Spleen (tissue), 11 donors: Measurements from ENCODE around the gene DHRS7C. TPM values are rescaled to one million over a fixed set of nuclear protein-coding genes. Genes with fewer than 3 reads are reported as not detected.

ENCODE experiments used
- DNase-seq: peaks from one replicate; pipeline ENCODE4 v3.0.0-alpha.2; 2020
- H3K27ac ChIP-seq, 8 donors: fragments of 200-600 bp; sonication (generic) in 7 of 8; 1 replicate in 4 of 8; 2 replicates in 4 of 8; pipeline versions ENCODE4 v1.5.0 to v1.8.0; 2016 to 2021; ENCODE audit warnings: inconsistent platforms in 4 of 8, mild to moderate bottlenecking in 4 of 8, moderate library complexity in 1 of 8
- H3K27me3 ChIP-seq, 7 donors: fragments of 200-600 bp; sonication (generic) in 6 of 7; replicated peaks in 1 of 7; 1 replicate in 4 of 7; 2 replicates in 3 of 7; pipeline versions ENCODE4 v1.5.0 to v1.8.0; 2016 to 2021; ENCODE audit warnings: inconsistent platforms in 3 of 7, mild to moderate bottlenecking in 1 of 7
- H3K36me3 ChIP-seq, 6 donors: fragments of 200-600 bp; sonication (generic) in 5 of 6; 1 replicate in 4 of 6; 2 replicates in 2 of 6; pipeline versions ENCODE4 v1.5.0 to v1.8.0; 2016 to 2021; ENCODE audit warnings: inconsistent platforms in 2 of 6
- H3K4me1 ChIP-seq, 6 donors: fragments of 200-600 bp; sonication (generic) in 5 of 6; 1 replicate in 3 of 6; 2 replicates in 3 of 6; pipeline versions ENCODE4 v1.5.0 to v1.8.0; 2016 to 2021; ENCODE audit warnings: inconsistent platforms in 3 of 6
- H3K4me3 ChIP-seq, 8 donors: fragments of 200-600 bp; sonication (generic) in 7 of 8; 1 replicate in 4 of 8; 2 replicates in 4 of 8; pipeline versions ENCODE4 v1.5.0 to v1.8.0; 2016 to 2021; ENCODE audit warnings: inconsistent platforms in 4 of 8, mild to moderate bottlenecking in 4 of 8, moderate library complexity in 2 of 8
- H3K9me3 ChIP-seq, 8 donors: fragments of 200-600 bp; sonication (generic) in 7 of 8; 1 replicate in 4 of 8; 2 replicates in 4 of 8; pipeline versions ENCODE4 v1.5.0 to v1.8.0; 2016 to 2021; ENCODE audit warnings: inconsistent platforms in 4 of 8
- CTCF ChIP-seq, 11 experiments: fragments of 200-600 bp in 7 of 11; fragments of 450-650 bp in 4 of 11; sonication (generic) in 4 of 11; IDR thresholded peaks in 8 of 11; conservative IDR thresholded peaks in 3 of 11; 1 replicate in 7 of 11; 2 replicates in 4 of 11; pipeline versions ENCODE4 v1.4.0 to v1.8.0; 2016 to 2021; ENCODE audit warnings: antibody characterized with exemption in 11 of 11, inconsistent platforms in 4 of 11, mild to moderate bottlenecking in 1 of 11
- POLR2A ChIP-seq, 3 donors: fragments of 450-650 bp; IDR thresholded peaks; one replicate each; pipeline ENCODE4 v1.5.1; 2017; ENCODE audit warnings: antibody characterized with exemption in 3 of 3, mild to moderate bottlenecking in 1 of 3
- POLR2AphosphoS5 ChIP-seq, 3 donors: sonication (generic); formaldehyde crosslinking; IDR thresholded peaks; one replicate each; pipeline ENCODE4 v1.5.1; 2017; ENCODE audit warnings: antibody characterized with exemption in 3 of 3
- WGBS, 5 donors: extraction: QIAGEN DNeasy Blood & Tissue Kit in 3 of 5; methylation state at CpG; one replicate each; pipeline versions ENCODE4 v1.1.5 to v1.1.7; 2013 to 2018; 5-methylcytosine and 5-hydroxymethylcytosine counted together
- intact Hi-C: fragments of 100-400 bp; cut with DNase I; formaldehyde crosslinking; loops from one replicate; pipeline ENCODE4 v1.15.0; 2023; ENCODE audit warnings: low total_unique reads
- polyA plus RNA-seq, 3 donors: library from polyadenylated mRNA; stranded (reverse); fragments of 200-250 nt; gene quantifications; one replicate each; pipeline ENCODE4 v1.2.1, GENCODE V29; 2013
- total RNA-seq, 7 donors: library from RNA; depleted of rRNA in 3 of 7; stranded (reverse); fragments of >200 nt in 3 of 7; fragmentation: NEBNext Ultra II Directional in 4 of 7; extraction: Animal tissue kit (Norgen Biotek cat#: 25700) in 4 of 7; gene quantifications; one replicate each; pipeline versions ENCODE4 v1.1.0 to v1.2.1, GENCODE V29; 2016 to 2021
- donor health status: healthy with polysubstance abuse.
- donor health status: DM: no; HTN: no; CAD: no; lungs with moderate emphysema.
- donor health status: DM: no; HTN: no; CAD: no.
- donor health status: Bipolar disorder and iron deficiency.
- donor health status: healthy.
- donor health status: DM: no; HTN: no; CAD: no.
- donor health status: DM: yes; HTN: yes; CAD: no.

Gene DHRS7C
- total and polyA plus RNA-seq, 10 donors = 0.09 TPM; not detected in 9

- Histone ChIP-seq H3K36me3 (no peaks in the 10 kb centered on the region), H3K4me1 (no peaks in the 10 kb centered on the region), H3K4me3 (no peak overlapping the region), H3K9me3 (no peaks in the 10 kb centered on the region), H3K27ac (no peak overlapping the region), H3K27me3 (peaks cover 0 to 29% (median 0%) of the 10 kb centered on the region in 7 donors)
- intact Hi-C loops = no loop called here
- 77 to 90% (median 90%) methylated on average over 14 of the region's 14 CpGs for WGBS, 5 donors
- TF ChIP-seq POLR2AphosphoS5 (IDR thresholded peaks at IDR 0.05) (no peak), CTCF (IDR thresholded peaks at IDR 0.05 in 8 of 11, conservative IDR thresholded peaks at IDR 0.05 in 3 of 11) (no peak), POLR2A (IDR thresholded peaks at IDR 0.05) (no peak)
- no peak for DNase-seq
These were observed 23.0 kb upstream of the DHRS7C start for GRCh38 chr17:9814337-9814945.

- no peak for TF ChIP-seq POLR2A (IDR thresholded peaks at IDR 0.05)
- TF ChIP-seq POLR2AphosphoS5 (IDR thresholded peaks at IDR 0.05) = no peak
- H3K9me3 ChIP-seq = no peaks in the 10 kb centered on the region
- no peak overlapping the region for H3K27ac ChIP-seq
- H3K4me1 ChIP-seq = no peaks in the 10 kb centered on the region
- H3K4me3 ChIP-seq = no peak overlapping the region
- WGBS, 5 donors = 76 to 88% (median 78%) methylated on average over 9 of the region's 9 CpGs
- no peaks in the 10 kb centered on the region for H3K36me3 ChIP-seq
- DNase-seq = no peak
- peaks cover 0 to 29% (median 0%) of the 10 kb centered on the region in 7 donors for H3K27me3 ChIP-seq
- intact Hi-C loops = no loop called here
These were observed 21.8 kb upstream of the DHRS7C start for GRCh38 chr17:9813166-9813565.

- H3K27ac ChIP-seq = no peak overlapping the region
- no peaks in the 10 kb centered on the region for H3K36me3 ChIP-seq
- DNase-seq = no peak
- no peaks in the 10 kb centered on the region for H3K4me1 ChIP-seq
- no peak for TF ChIP-seq CTCF (IDR thresholded peaks at IDR 0.05 in 8 of 11, conservative IDR thresholded peaks at IDR 0.05 in 3 of 11)
- no peak for TF ChIP-seq POLR2AphosphoS5 (IDR thresholded peaks at IDR 0.05)
- no peak for TF ChIP-seq POLR2A (IDR thresholded peaks at IDR 0.05)
- intact Hi-C loops = no loop called here
- 77 to 86% (median 82%) methylated on average over 11 of the region's 11 CpGs for WGBS, 5 donors
- no peaks in the 10 kb centered on the region for H3K9me3 ChIP-seq
- peaks cover 0 to 29% (median 0%) of the 10 kb centered on the region in 7 donors for H3K27me3 ChIP-seq
- no peak overlapping the region for H3K4me3 ChIP-seq
These were observed 20.1 kb upstream of the DHRS7C start for GRCh38 chr17:9811537-9811936.

- no peak for DNase-seq
- Histone ChIP-seq H3K4me3 (no peak overlapping the region), H3K27ac (no peak overlapping the region), H3K4me1 (no peaks in the 10 kb centered on the region), H3K9me3 (no peaks in the 10 kb centered on the region), H3K27me3 (peaks cover 0 to 29% (median 0%) of the 10 kb centered on the region in 7 donors), H3K36me3 (no peaks in the 10 kb centered on the region)
- TF ChIP-seq CTCF (IDR thresholded peaks at IDR 0.05 in 8 of 11, conservative IDR thresholded peaks at IDR 0.05 in 3 of 11) = no peak
- no peak for TF ChIP-seq POLR2AphosphoS5 (IDR thresholded peaks at IDR 0.05)
- TF ChIP-seq POLR2A (IDR thresholded peaks at IDR 0.05) = no peak
- intact Hi-C loops = no loop called here
- WGBS, 5 donors = 75 to 93% (median 88%) methylated on average over 5 of the region's 5 CpGs
These were observed 19.7 kb upstream of the DHRS7C start for GRCh38 chr17:9811086-9811485.
